ENCODE measurements around the gene BIRC5. TPM values are rescaled to one million over a fixed set of nuclear protein-coding genes. Genes with fewer than 3 reads are reported as not detected.
A peak's percentile ranks its signal among the peaks of the same experiment; 100 is the strongest.
"Not testable (repeated sequence)": the region's sequence is repeated elsewhere in the genome, so short reads cannot be mapped to it uniquely, and the experiment has no call there.

Gene BIRC5
- total and polyA plus RNA-seq, 9 donors = 13.3 to 24.2 (median 19.2) TPM

- Histone ChIP-seq H3K36me3 (ENCODE audit: control insufficient read depth, insufficient read depth, low read length) (no peaks in the 10 kb centered on the region), H3K27ac (ENCODE audit: low read length) (no peak overlapping the region), H3K27me3 (ENCODE audit: control insufficient read depth, insufficient read depth, low read length) (peaks cover 3% of the 10 kb centered on the region), H3K4me1 (ENCODE audit: control insufficient read depth, insufficient read depth, low read length) (peaks cover 19% of the 10 kb centered on the region), H3K4me3 (ENCODE audit: low read length) (no peak overlapping the region), H3K9me3 (replicated peaks; ENCODE audit: control insufficient read depth, low read depth, low read length) (no peaks in the 10 kb centered on the region)
- no peak for DNase-seq
- WGBS (ENCODE audit: insufficient coverage) = 62% methylated on average over 19 of the region's 20 CpGs
These were observed 36.1 kb downstream of the BIRC5 start for GRCh38 chr17:78249818-78250806.

- Histone ChIP-seq H3K4me1 (ENCODE audit: control insufficient read depth, insufficient read depth, low read length) (peaks cover 22% of the 10 kb centered on the region), H3K27ac (ENCODE audit: low read length) (no peak overlapping the region), H3K27me3 (ENCODE audit: control insufficient read depth, insufficient read depth, low read length) (peaks cover 3% of the 10 kb centered on the region), H3K36me3 (ENCODE audit: control insufficient read depth, insufficient read depth, low read length) (no peaks in the 10 kb centered on the region), H3K9me3 (replicated peaks; ENCODE audit: control insufficient read depth, low read depth, low read length) (no peaks in the 10 kb centered on the region), H3K4me3 (ENCODE audit: low read length) (no peak overlapping the region)
- peak; percentile 87 for DNase-seq
- 21% methylated on average over 24 of the region's 27 CpGs for WGBS (ENCODE audit: insufficient coverage)
These were observed 37.1 kb downstream of the BIRC5 start for GRCh38 chr17:78250891-78251772.

GRCh38 chr17:78251773-78252103 lies 37.7 kb downstream of the BIRC5 start:
- DNase-seq = no peak
- Histone ChIP-seq H3K9me3 (replicated peaks; ENCODE audit: control insufficient read depth, low read depth, low read length) (no peaks in the 10 kb centered on the region), H3K27me3 (ENCODE audit: control insufficient read depth, insufficient read depth, low read length) (peaks cover 3% of the 10 kb centered on the region), H3K4me3 (ENCODE audit: low read length) (no peak overlapping the region), H3K4me1 (ENCODE audit: control insufficient read depth, insufficient read depth, low read length) (peaks cover 27% of the 10 kb centered on the region), H3K36me3 (ENCODE audit: control insufficient read depth, insufficient read depth, low read length) (no peaks in the 10 kb centered on the region), H3K27ac (ENCODE audit: low read length) (no peak overlapping the region)
- 67% methylated on average over 1 of the region's 6 CpGs for WGBS (ENCODE audit: insufficient coverage)

- no peak overlapping the region for H3K27ac ChIP-seq (ENCODE audit: low read length)
- DNase-seq = no peak
- no peak overlapping the region for H3K4me3 ChIP-seq (ENCODE audit: low read length)
- peaks cover 31% of the 10 kb centered on the region for H3K4me1 ChIP-seq (ENCODE audit: control insufficient read depth, insufficient read depth, low read length)
- peaks cover 3% of the 10 kb centered on the region for H3K27me3 ChIP-seq (ENCODE audit: control insufficient read depth, insufficient read depth, low read length)
- 70% methylated on average over 8 of the region's 12 CpGs for WGBS (ENCODE audit: insufficient coverage)
- H3K9me3 ChIP-seq (replicated peaks; ENCODE audit: control insufficient read depth, low read depth, low read length) = no peaks in the 10 kb centered on the region
- H3K36me3 ChIP-seq (ENCODE audit: control insufficient read depth, insufficient read depth, low read length) = no peaks in the 10 kb centered on the region
These were observed 38.1 kb downstream of the BIRC5 start for GRCh38 chr17:78252111-78252634.

DNA sequence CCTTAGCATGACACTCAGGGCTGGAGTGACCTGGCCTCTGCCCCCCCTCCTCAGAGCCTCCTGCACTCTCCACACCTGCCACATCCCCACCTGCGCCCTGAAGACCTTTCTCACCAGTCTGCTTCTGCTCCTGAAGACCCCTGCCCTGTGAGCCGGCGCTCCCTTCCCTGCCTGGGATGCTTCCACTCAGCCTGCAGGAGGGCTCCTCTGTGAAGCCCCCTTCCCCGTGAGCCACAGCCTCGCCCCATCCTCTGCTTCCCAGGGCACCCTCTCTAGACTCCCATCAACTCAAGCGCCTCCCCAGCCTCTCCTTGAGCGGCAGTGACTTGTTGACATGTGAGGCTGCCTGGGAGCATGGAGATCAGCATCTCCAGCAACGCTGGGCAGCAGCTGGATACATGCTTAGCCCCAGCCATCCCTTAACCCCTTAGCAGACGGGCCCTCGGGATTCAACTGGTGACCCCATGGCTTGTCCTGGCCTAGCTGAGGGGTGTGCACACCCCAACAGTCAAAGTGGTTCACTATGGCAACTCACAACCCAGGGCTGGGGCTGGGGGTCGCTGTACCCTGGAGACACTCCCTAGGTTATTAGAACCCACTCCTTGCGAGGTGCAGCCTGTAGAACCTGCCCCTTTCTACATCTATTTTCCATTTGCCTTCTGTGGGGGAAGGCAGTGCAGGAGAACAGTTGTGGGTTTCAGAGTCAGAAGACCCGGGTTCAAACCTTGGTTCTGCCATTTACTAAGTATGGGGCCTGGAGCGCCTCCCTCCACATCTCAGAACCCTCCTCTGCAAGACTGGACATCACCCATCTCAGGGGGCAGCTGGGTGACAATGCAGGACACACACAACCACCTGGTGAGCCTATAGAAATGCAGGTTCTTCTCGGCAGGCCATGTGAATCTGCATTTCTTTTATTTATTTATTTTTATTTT lies 38.9 kb downstream of the BIRC5 start:
- Histone ChIP-seq H3K4me3 (ENCODE audit: low read length) (no peak overlapping the region), H3K27ac (ENCODE audit: low read length) (no peak overlapping the region), H3K36me3 (ENCODE audit: control insufficient read depth, insufficient read depth, low read length) (no peaks in the 10 kb centered on the region), H3K4me1 (ENCODE audit: control insufficient read depth, insufficient read depth, low read length) (peaks cover 39% of the 10 kb centered on the region), H3K27me3 (ENCODE audit: control insufficient read depth, insufficient read depth, low read length) (peaks cover 3% of the 10 kb centered on the region), H3K9me3 (replicated peaks; ENCODE audit: control insufficient read depth, low read depth, low read length) (no peaks in the 10 kb centered on the region)
- 57% methylated on average over 9 of the region's 15 CpGs for WGBS (ENCODE audit: insufficient coverage)
- DNase-seq = no peak

DNA sequence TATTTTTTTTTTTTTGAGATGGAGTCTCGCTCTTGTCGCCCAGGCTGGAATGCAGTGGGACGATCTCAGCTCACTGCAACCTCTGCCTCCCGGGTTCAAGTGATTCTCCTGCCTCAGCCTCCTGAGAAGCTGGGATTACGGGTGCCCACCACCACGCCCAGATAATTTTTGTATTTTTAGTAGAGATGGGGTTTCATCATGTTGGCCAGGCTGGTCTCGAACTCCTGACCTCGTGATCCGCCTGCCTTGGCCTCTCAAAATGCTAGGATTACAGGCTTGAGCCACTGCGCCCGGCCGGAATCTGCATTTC lies 39.5 kb downstream of the BIRC5 start:
- not testable (repeated sequence) for DNase-seq; H3K36me3 ChIP-seq (ENCODE audit: control insufficient read depth, insufficient read depth, low read length); H3K9me3 ChIP-seq (replicated peaks; ENCODE audit: control insufficient read depth, low read depth, low read length); H3K27me3 ChIP-seq (ENCODE audit: control insufficient read depth, insufficient read depth, low read length); H3K27ac ChIP-seq (ENCODE audit: low read length)
- peak overlapping the region; percentile 81 for H3K4me3 ChIP-seq (ENCODE audit: low read length)
- peaks cover 45% of the 10 kb centered on the region for H3K4me1 ChIP-seq (ENCODE audit: control insufficient read depth, insufficient read depth, low read length)
- WGBS (ENCODE audit: insufficient coverage) = 88% methylated on average over 4 of the region's 12 CpGs

- Histone ChIP-seq H3K4me3 (ENCODE audit: low read length) (peak overlapping the region; percentile 81), H3K36me3 (ENCODE audit: control insufficient read depth, insufficient read depth, low read length) (no peaks in the 10 kb centered on the region), H3K27me3 (ENCODE audit: control insufficient read depth, insufficient read depth, low read length) (peaks cover 5% of the 10 kb centered on the region), H3K4me1 (ENCODE audit: control insufficient read depth, insufficient read depth, low read length) (peaks cover 50% of the 10 kb centered on the region), H3K27ac (ENCODE audit: low read length) (peak overlapping the region; percentile 71), H3K9me3 (replicated peaks; ENCODE audit: control insufficient read depth, low read depth, low read length) (no peaks in the 10 kb centered on the region)
- DNase-seq = peak; percentile 93
- 4% methylated on average over 73 of the region's 73 CpGs for WGBS (ENCODE audit: insufficient coverage)
These were observed 40.1 kb downstream of the BIRC5 start for GRCh38 chr17:78253946-78254672.

- Histone ChIP-seq H3K36me3 (ENCODE audit: control insufficient read depth, insufficient read depth, low read length) (no peaks in the 10 kb centered on the region), H3K9me3 (replicated peaks; ENCODE audit: control insufficient read depth, low read depth, low read length) (no peaks in the 10 kb centered on the region), H3K4me3 (ENCODE audit: low read length) (no peak overlapping the region), H3K4me1 (ENCODE audit: control insufficient read depth, insufficient read depth, low read length) (peaks cover 50% of the 10 kb centered on the region), H3K27ac (ENCODE audit: low read length) (no peak overlapping the region), H3K27me3 (ENCODE audit: control insufficient read depth, insufficient read depth, low read length) (peaks cover 3% of the 10 kb centered on the region)
- 88% methylated on average over 14 of the region's 18 CpGs for WGBS (ENCODE audit: insufficient coverage)
- DNase-seq = no peak
These were observed 41.1 kb downstream of the BIRC5 start for GRCh38 chr17:78255029-78255656.

All from muscle of leg (tissue), 11 donors.